A549 (cell line): ENCODE results near the gene SNAPIN. TPM values are rescaled to one million over a fixed set of nuclear protein-coding genes. Genes with fewer than 3 reads are reported as not detected.

Source experiments
- BHLHE40 ChIP-seq: IDR thresholded peaks from 2 replicates; pipeline ENCODE4 v1.6.1; 2012; ENCODE audit warnings: low read depth, low read length, inconsistent platforms
- CHD4 ChIP-seq: fragments of 200-600 bp; sonication (generic); IDR thresholded peaks from 2 replicates; pipeline ENCODE4 v1.6.1; 2016; ENCODE audit warnings: antibody characterized with exemption, mild to moderate bottlenecking, borderline replicate concordance
- ESRRA ChIP-seq: fragments of 150-350 bp; IDR thresholded peaks from 2 replicates; pipeline ENCODE4 v1.6.1; 2014; ENCODE audit warnings: mild to moderate bottlenecking, low read length, borderline replicate concordance
- FOSB ChIP-seq: fragments of 250-450 bp; sonication (Bioruptor Pico); IDR thresholded peaks from 2 replicates; pipeline ENCODE4 v1.5.0; 2020; ENCODE audit warnings: mild to moderate bottlenecking, moderate library complexity
- FOXS1 ChIP-seq: fragments of 250-450 bp; sonication (Bioruptor Pico); IDR thresholded peaks from 2 replicates; pipeline ENCODE4 v1.5.0; 2020; ENCODE audit warnings: mild to moderate bottlenecking, moderate library complexity
- GATA3 ChIP-seq: IDR thresholded peaks from 2 replicates; pipeline ENCODE4 v1.6.1; 2012; ENCODE audit warnings: borderline replicate concordance
- HOXA7 ChIP-seq: fragments of 250-450 bp; sonication (Bioruptor Pico); IDR thresholded peaks from 2 replicates; pipeline ENCODE4 v1.5.0; 2020; ENCODE audit warnings: mild to moderate bottlenecking, moderate library complexity
- HOXB5 ChIP-seq: fragments of 250-450 bp; sonication (Bioruptor Pico); IDR thresholded peaks from 2 replicates; pipeline ENCODE4 v1.5.0; 2020; ENCODE audit warnings: mild to moderate bottlenecking, moderate library complexity
- JUN ChIP-seq, 2 experiments: fragments of >200 bp; sonication (Bioruptor Twin); formaldehyde crosslinking; IDR thresholded peaks; 2 replicates in 1 of 2; 3 replicates in 1 of 2; pipeline ENCODE4 v1.6.1; 2016 to 2017
- KDM1A ChIP-seq: fragments of 200-600 bp; sonication (generic); IDR thresholded peaks from 2 replicates; pipeline ENCODE4 v1.6.1; 2016; ENCODE audit warnings: low read depth, mild to moderate bottlenecking
- MYC ChIP-seq: IDR thresholded peaks from 2 replicates; pipeline ENCODE4 v1.6.1; 2012; ENCODE audit warnings: mild to moderate bottlenecking, inconsistent platforms, low read length, improper control_type of control experiment, borderline replicate concordance
- NFE2L2 ChIP-seq: fragments of 150-350 bp; conservative IDR thresholded peaks from 2 replicates; pipeline ENCODE4 v1.6.1; 2014; ENCODE audit warnings: low read length
- RARB ChIP-seq: fragments of 250-450 bp; sonication (Bioruptor Pico); IDR thresholded peaks from 2 replicates; pipeline ENCODE4 v1.8.0; 2021; ENCODE audit warnings: mild to moderate bottlenecking, moderate library complexity
- RNF2 ChIP-seq: fragments of 200-600 bp; sonication (generic); IDR thresholded peaks from 2 replicates; pipeline ENCODE4 v1.6.1; 2016; ENCODE audit warnings: low read depth, mild to moderate bottlenecking, antibody characterized with exemption, moderate library complexity, borderline replicate concordance
- SREBF2 ChIP-seq: fragments of 450-650 bp; IDR thresholded peaks from 2 replicates; pipeline ENCODE4 v1.6.1; 2014; ENCODE audit warnings: mild to moderate bottlenecking, moderate library complexity
- polyA plus RNA-seq, 4 experiments: library from polyadenylated mRNA; depleted of rRNA in 3 of 4; stranded (reverse); fragments of >200 nt; fragmentation: RNase III in 1 of 4; extraction: RNeasy Plus Mini Kit Qiagen cat#74134 plus additional on column Dnase treatment in 1 of 4; gene quantifications; 2 replicates in 3 of 4; 3 replicates in 1 of 4; pipeline ENCODE4 v1.2.3, GENCODE V29; 2011 to 2017
- TF ChIP-seq, protein P1 (sequence below): fragments of 250-450 bp; sonication (Bioruptor Pico); IDR thresholded peaks from 2 replicates; pipeline ENCODE4 v1.5.0; 2021; ENCODE audit warnings: mild to moderate bottlenecking, moderate library complexity, borderline replicate concordance
- TF ChIP-seq, protein P2 (sequence below): fragments of 450-650 bp; IDR thresholded peaks from 2 replicates; pipeline ENCODE4 v1.6.1; 2014; ENCODE audit warnings: antibody characterized with exemption
- TF ChIP-seq, protein P3 (sequence below): fragments of >200 bp; sonication (Bioruptor Twin); formaldehyde crosslinking; IDR thresholded peaks from 2 replicates; pipeline ENCODE4 v1.6.1; 2016
- TF ChIP-seq, protein P4 (sequence below): fragments of 200-600 bp; sonication (generic); IDR thresholded peaks from 2 replicates; pipeline ENCODE4 v1.6.1; 2016; ENCODE audit warnings: antibody characterized with exemption, mild to moderate bottlenecking, moderate library complexity
- TF ChIP-seq, protein P5 (sequence below): IDR thresholded peaks from 2 replicates; pipeline ENCODE4 v1.6.1; 2012

SNAPIN gene
- polyA plus RNA-seq, 2 of the 4 experiments (the other 2 are of a cell fraction) = 52.6 to 71.4 TPM

DNA sequence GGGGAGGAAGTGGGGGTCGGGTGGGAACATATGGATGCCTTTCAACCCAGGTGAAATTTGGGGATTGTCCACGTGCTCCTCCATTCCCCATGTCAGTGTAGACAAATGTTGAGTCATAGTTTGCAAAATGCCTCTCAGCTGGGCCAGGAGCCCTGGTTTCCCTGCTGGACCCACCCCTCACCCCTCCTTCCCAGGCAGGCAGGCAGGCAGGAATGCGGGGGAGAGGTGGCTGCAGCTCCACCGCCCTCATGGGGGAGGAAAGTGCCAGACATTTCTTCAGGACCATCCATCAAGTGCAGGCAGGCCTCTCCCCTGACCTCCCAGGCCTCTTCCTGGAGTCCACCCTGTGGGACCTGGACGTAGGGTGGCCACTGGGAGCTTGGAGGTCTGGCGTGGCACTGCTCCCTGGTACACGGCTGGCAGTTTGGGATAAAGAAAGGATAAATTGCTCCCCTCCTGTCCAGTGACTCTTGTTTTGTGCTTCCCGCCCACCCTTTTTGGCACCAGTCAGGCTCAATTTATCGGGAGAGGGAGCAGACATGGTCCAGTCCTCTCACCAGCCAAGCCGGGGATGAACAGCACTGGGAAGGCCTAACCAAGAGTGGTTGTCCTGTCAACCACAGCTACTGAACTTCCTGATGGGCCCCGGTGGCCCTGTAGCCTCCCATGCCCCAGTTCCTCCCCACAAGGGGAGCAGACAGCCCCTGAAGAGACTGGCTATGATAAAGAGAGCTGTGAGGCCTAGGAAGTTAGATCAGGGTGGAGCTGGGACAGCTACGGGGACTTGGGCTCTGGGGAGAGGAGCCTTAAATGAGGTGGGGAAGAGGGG, 38.9 kb downstream of the SNAPIN start (continued):
- no peak for TF ChIP-seq NFE2L2
- TF ChIP-seq, protein P1, sequence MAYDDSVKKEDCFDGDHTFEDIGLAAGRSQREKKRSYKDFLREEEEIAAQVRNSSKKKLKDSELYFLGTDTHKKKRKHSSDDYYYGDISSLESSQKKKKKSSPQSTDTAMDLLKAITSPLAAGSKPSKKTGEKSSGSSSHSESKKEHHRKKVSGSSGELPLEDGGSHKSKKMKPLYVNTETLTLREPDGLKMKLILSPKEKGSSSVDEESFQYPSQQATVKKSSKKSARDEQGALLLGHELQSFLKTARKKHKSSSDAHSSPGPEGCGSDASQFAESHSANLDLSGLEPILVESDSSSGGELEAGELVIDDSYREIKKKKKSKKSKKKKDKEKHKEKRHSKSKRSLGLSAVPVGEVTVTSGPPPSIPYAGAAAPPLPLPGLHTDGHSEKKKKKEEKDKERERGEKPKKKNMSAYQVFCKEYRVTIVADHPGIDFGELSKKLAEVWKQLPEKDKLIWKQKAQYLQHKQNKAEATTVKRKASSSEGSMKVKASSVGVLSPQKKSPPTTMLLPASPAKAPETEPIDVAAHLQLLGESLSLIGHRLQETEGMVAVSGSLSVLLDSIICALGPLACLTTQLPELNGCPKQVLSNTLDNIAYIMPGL (CRISPR knock-in tag) = no peak
- TF ChIP-seq, protein P2, sequence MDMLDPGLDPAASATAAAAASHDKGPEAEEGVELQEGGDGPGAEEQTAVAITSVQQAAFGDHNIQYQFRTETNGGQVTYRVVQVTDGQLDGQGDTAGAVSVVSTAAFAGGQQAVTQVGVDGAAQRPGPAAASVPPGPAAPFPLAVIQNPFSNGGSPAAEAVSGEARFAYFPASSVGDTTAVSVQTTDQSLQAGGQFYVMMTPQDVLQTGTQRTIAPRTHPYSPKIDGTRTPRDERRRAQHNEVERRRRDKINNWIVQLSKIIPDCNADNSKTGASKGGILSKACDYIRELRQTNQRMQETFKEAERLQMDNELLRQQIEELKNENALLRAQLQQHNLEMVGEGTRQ = no peak
- no peak for TF ChIP-seq MYC
- TF ChIP-seq HOXA7 (CRISPR knock-in tag) = no peak
- no peak for TF ChIP-seq JUN (IDR thresholded peaks at IDR 0.05)
- no peak for TF ChIP-seq BHLHE40
- TF ChIP-seq, protein P3, sequence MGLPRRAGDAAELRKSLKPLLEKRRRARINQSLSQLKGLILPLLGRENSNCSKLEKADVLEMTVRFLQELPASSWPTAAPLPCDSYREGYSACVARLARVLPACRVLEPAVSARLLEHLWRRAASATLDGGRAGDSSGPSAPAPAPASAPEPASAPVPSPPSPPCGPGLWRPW = no peak
- TF ChIP-seq RNF2 = no peak
- TF ChIP-seq FOSB = no peak
- TF ChIP-seq SREBF2 = no peak
- TF ChIP-seq RARB (CRISPR knock-in tag) = no peak
- no peak for TF ChIP-seq KDM1A
- no peak for TF ChIP-seq FOXS1
- TF ChIP-seq, protein P4, sequence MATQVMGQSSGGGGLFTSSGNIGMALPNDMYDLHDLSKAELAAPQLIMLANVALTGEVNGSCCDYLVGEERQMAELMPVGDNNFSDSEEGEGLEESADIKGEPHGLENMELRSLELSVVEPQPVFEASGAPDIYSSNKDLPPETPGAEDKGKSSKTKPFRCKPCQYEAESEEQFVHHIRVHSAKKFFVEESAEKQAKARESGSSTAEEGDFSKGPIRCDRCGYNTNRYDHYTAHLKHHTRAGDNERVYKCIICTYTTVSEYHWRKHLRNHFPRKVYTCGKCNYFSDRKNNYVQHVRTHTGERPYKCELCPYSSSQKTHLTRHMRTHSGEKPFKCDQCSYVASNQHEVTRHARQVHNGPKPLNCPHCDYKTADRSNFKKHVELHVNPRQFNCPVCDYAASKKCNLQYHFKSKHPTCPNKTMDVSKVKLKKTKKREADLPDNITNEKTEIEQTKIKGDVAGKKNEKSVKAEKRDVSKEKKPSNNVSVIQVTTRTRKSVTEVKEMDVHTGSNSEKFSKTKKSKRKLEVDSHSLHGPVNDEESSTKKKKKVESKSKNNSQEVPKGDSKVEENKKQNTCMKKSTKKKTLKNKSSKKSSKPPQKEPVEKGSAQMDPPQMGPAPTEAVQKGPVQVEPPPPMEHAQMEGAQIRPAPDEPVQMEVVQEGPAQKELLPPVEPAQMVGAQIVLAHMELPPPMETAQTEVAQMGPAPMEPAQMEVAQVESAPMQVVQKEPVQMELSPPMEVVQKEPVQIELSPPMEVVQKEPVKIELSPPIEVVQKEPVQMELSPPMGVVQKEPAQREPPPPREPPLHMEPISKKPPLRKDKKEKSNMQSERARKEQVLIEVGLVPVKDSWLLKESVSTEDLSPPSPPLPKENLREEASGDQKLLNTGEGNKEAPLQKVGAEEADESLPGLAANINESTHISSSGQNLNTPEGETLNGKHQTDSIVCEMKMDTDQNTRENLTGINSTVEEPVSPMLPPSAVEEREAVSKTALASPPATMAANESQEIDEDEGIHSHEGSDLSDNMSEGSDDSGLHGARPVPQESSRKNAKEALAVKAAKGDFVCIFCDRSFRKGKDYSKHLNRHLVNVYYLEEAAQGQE = no peak
- TF ChIP-seq CHD4 = no peak
- TF ChIP-seq, protein P5, sequence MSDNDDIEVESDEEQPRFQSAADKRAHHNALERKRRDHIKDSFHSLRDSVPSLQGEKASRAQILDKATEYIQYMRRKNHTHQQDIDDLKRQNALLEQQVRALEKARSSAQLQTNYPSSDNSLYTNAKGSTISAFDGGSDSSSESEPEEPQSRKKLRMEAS = peak; percentile 76
- peak; percentile 82; the same call in 1 of the 2 replicates for TF ChIP-seq HOXB5 (CRISPR knock-in tag)
- no peak for TF ChIP-seq ESRRA
- TF ChIP-seq GATA3 = 0 out of 2 replicates have a peak, but pooled peaks have one; percentile 31
